ENCODE data around the gene CYB561D2. TPM values are rescaled to one million over a fixed set of nuclear protein-coding genes. Genes with fewer than 3 reads are reported as not detected.
A peak's percentile ranks its signal among the peaks of the same experiment; 100 is the strongest.

The CYB561D2 gene
- total RNA-seq, 1 experiment from 2014 or later, result 16.8 TPM

DNA sequence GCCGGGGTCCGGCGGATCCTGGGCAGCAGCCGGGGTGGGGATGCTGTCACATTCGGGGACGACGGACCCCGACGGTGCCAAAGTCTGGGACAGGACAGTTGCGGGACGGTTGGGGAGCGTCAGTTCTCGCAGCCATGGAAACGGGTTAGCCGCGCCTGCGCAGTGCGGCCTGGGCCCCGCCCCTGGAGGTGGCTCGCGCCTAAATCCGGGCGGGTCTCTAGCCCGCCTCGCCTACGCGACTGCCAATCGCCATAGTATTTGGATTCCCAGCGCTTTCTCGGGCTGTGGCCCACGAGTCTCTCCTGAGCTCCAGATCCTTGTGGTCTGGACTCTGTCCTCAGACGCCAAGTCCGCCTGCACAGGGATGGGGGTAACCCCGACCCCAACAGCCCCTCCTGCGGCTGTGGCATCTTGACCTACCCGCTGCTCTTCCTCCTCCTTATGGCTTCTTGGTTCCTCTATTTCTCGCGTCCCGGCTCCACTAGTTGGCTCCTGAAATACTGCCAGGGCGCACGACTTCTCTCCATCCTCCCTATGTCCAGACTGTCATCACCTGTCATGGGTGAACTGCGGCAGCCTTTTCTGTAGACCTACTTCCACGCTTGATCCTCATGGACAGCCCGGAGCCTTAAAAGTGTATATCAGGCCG is 5.0 kb upstream of the CYB561D2 start, which contains the start of gene ZMYND10:
Gene ZMYND10 (minus strand): TSS at position 147 of the 649 bp plus-strand sequence. CDS start 153 bp downstream, outside the sequence.
- H3K14ac ChIP-seq (ENCODE audit: insufficient read depth, low read length), result 0 out of 2 replicates have a peak within 1 kb of the TSS, but pooled peaks have one; percentile 60
- no peak within 1 kb of the TSS for H3K9ac ChIP-seq (ENCODE audit: extremely low read depth, insufficient read length, low read length)
- H2AFZ ChIP-seq (ENCODE audit: low read length), result no peak within 1 kb of the TSS
- no peaks in the 10 kb centered on the region for H3K4me1 ChIP-seq (ENCODE audit: insufficient read depth, low read length)
- H2BK12ac ChIP-seq (ENCODE audit: insufficient read length, low read depth, low read length), result no peak within 1 kb of the TSS
- peaks cover 11% of the 10 kb centered on the region; the same call in 1 of the 2 replicates for H3K27me3 ChIP-seq (ENCODE audit: insufficient read depth, low read length)
- H4K91ac ChIP-seq (ENCODE audit: insufficient read length, low read depth, low read length), result no peak within 1 kb of the TSS
- no peak within 1 kb of the TSS for H2BK20ac ChIP-seq (ENCODE audit: low read depth, low read length, poor library complexity, severe bottlenecking)
- no peak within 1 kb of the TSS for H3K4ac ChIP-seq (ENCODE audit: low read depth, low read length)
- H3K56ac ChIP-seq (ENCODE audit: insufficient read length, low read depth, low read length), result no peak within 1 kb of the TSS
- H2BK5ac ChIP-seq (ENCODE audit: insufficient read length, low read length), result no peak within 1 kb of the TSS
- no peaks in the 10 kb centered on the region for H3K79me2 ChIP-seq (ENCODE audit: insufficient read depth, low read length)
- DNase-seq, result peak; percentile 87
- no peak within 1 kb of the TSS for H3T11ph ChIP-seq (ENCODE audit: low read length)
- peaks cover 15% of the 10 kb centered on the region for H3K23me2 ChIP-seq (ENCODE audit: insufficient read length, low read depth, low read length, poor library complexity, severe bottlenecking)
- Mint-ChIP-seq H3K9me3 (no peaks in the 10 kb centered on the region), H3K27ac (no peak within 1 kb of the TSS), H3K36me3 (ENCODE audit: insufficient read depth in 1 of 3, low read depth in 3 of 3) (peaks cover 6 to 15% (median 7%) of the 10 kb centered on the region in 3 experiments; a peak in 6 of 7 replicates), H3K4me1 (peaks cover 12 to 17% of the 10 kb centered on the region in 2 experiments), H3K27me3 (ENCODE audit: low read depth) (peaks cover 53% of the 10 kb centered on the region), H3K4me3 (peak within 1 kb of the TSS; percentile 57 to 70)
- H3K4me2 ChIP-seq (ENCODE audit: insufficient read depth, insufficient read length, low read length), result peak within 1 kb of the TSS; percentile 62
- TF ChIP-seq, protein P1, sequence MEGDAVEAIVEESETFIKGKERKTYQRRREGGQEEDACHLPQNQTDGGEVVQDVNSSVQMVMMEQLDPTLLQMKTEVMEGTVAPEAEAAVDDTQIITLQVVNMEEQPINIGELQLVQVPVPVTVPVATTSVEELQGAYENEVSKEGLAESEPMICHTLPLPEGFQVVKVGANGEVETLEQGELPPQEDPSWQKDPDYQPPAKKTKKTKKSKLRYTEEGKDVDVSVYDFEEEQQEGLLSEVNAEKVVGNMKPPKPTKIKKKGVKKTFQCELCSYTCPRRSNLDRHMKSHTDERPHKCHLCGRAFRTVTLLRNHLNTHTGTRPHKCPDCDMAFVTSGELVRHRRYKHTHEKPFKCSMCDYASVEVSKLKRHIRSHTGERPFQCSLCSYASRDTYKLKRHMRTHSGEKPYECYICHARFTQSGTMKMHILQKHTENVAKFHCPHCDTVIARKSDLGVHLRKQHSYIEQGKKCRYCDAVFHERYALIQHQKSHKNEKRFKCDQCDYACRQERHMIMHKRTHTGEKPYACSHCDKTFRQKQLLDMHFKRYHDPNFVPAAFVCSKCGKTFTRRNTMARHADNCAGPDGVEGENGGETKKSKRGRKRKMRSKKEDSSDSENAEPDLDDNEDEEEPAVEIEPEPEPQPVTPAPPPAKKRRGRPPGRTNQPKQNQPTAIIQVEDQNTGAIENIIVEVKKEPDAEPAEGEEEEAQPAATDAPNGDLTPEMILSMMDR (conservative IDR thresholded peaks at IDR 0.05), result no peak
- H3K23ac ChIP-seq (ENCODE audit: insufficient read length, low read depth, low read length), result no peak within 1 kb of the TSS
- H3K79me1 ChIP-seq (ENCODE audit: insufficient read depth, low read depth, low read length, poor library complexity, severe bottlenecking), result no peaks in the 10 kb centered on the region
- H2BK120ac ChIP-seq (ENCODE audit: low read depth, low read length, poor library complexity, severe bottlenecking), result no peak within 1 kb of the TSS
- no peaks in the 10 kb centered on the region for H4K20me1 ChIP-seq (ENCODE audit: control insufficient read depth, insufficient read depth, insufficient read length)
- H4K5ac ChIP-seq (ENCODE audit: insufficient read length, low read depth, low read length), result no peak within 1 kb of the TSS
- no peak within 1 kb of the TSS for H3K18ac ChIP-seq (ENCODE audit: insufficient read length, low read depth, low read length)
- no peaks in the 10 kb centered on the region for H3K9me3 ChIP-seq (ENCODE audit: control insufficient read depth, low read depth, low read length)
- no peak within 1 kb of the TSS for H4K8ac ChIP-seq (replicated peaks; ENCODE audit: insufficient read length, low read depth, low read length)
- WGBS (ENCODE audit: extremely low coverage, insufficient read length, low lambda C conversion rate), result no CpG with 5 or more reads among the region's 45 CpGs
- H3K27ac ChIP-seq (ENCODE audit: insufficient read length, low read depth, low read length), result no peak within 1 kb of the TSS
- no peak within 1 kb of the TSS for H2AK5ac ChIP-seq (ENCODE audit: insufficient read length, low read length)
- no peak within 1 kb of the TSS for H2BK15ac ChIP-seq (ENCODE audit: low read depth, low read length)

All from H9 (cell line).